ENCODE data around the gene NOS1.

The NOS1 gene

GRCh38 chr12:117359029-117359845 is 2.2 kb downstream of the NOS1 start:
- peak overlapping the region; percentile 19; the same call in 1 of the 2 replicates for H3K9ac ChIP-seq (ENCODE audit: low read depth, low read length)
- no peaks in the 10 kb centered on the region for H3K9me3 ChIP-seq (ENCODE audit: control insufficient read depth, insufficient read depth, low read length)
- H3K4me1 ChIP-seq (ENCODE audit: insufficient read depth, low read length), result 0 out of 2 replicates have a peak, but pooled peaks cover 4% of the 10 kb centered on the region
- H3K36me3 ChIP-seq (ENCODE audit: insufficient read depth, low read length), result no peaks in the 10 kb centered on the region

- Histone ChIP-seq H3K36me3 (ENCODE audit: insufficient read depth, low read length) (no peaks in the 10 kb centered on the region), H3K9me3 (ENCODE audit: control insufficient read depth, insufficient read depth, low read length) (no peaks in the 10 kb centered on the region), H3K4me1 (ENCODE audit: insufficient read depth, low read length) (no peaks in the 10 kb centered on the region; the same call in 1 of the 2 replicates), H3K9ac (ENCODE audit: low read depth, low read length) (no peak overlapping the region)
Observed at GRCh38 chr12:117356048-117356447, 5.4 kb downstream of the NOS1 start.

GRCh38 chr12:117352883-117353282 is 8.5 kb downstream of the NOS1 start:
- Histone ChIP-seq H3K36me3 (ENCODE audit: insufficient read depth, low read length) (no peaks in the 10 kb centered on the region), H3K9ac (ENCODE audit: low read depth, low read length) (no peak overlapping the region), H3K9me3 (ENCODE audit: control insufficient read depth, insufficient read depth, low read length) (no peaks in the 10 kb centered on the region), H3K4me1 (ENCODE audit: insufficient read depth, low read length) (no peaks in the 10 kb centered on the region; the same call in 1 of the 2 replicates)

- Histone ChIP-seq H3K9ac (ENCODE audit: low read depth, low read length) (no peak overlapping the region), H3K4me1 (ENCODE audit: insufficient read depth, low read length) (no peaks in the 10 kb centered on the region; the same call in 1 of the 2 replicates), H3K36me3 (ENCODE audit: insufficient read depth, low read length) (no peaks in the 10 kb centered on the region), H3K9me3 (ENCODE audit: control insufficient read depth, insufficient read depth, low read length) (no peaks in the 10 kb centered on the region)
Observed at GRCh38 chr12:117352206-117352605, 9.2 kb downstream of the NOS1 start.

- H3K36me3 ChIP-seq (ENCODE audit: insufficient read depth, low read length), result no peaks in the 10 kb centered on the region
- H3K9ac ChIP-seq (ENCODE audit: low read depth, low read length), result no peak overlapping the region
- no peaks in the 10 kb centered on the region; the same call in 1 of the 2 replicates for H3K4me1 ChIP-seq (ENCODE audit: insufficient read depth, low read length)
- no peaks in the 10 kb centered on the region for H3K9me3 ChIP-seq (ENCODE audit: control insufficient read depth, insufficient read depth, low read length)
Observed at GRCh38 chr12:117350140-117350539, 11.3 kb downstream of the NOS1 start.

- no peaks in the 10 kb centered on the region for H3K36me3 ChIP-seq (ENCODE audit: insufficient read depth, low read length)
- H3K4me1 ChIP-seq (ENCODE audit: insufficient read depth, low read length), result no peaks in the 10 kb centered on the region; the same call in 1 of the 2 replicates
- H3K9ac ChIP-seq (ENCODE audit: low read depth, low read length), result no peak overlapping the region
- no peaks in the 10 kb centered on the region for H3K9me3 ChIP-seq (ENCODE audit: control insufficient read depth, insufficient read depth, low read length)
Observed at GRCh38 chr12:117347588-117347987, 13.8 kb downstream of the NOS1 start.

- H3K4me1 ChIP-seq (ENCODE audit: insufficient read depth, low read length), result no peaks in the 10 kb centered on the region
- no peak overlapping the region for H3K9ac ChIP-seq (ENCODE audit: low read depth, low read length)
- no peaks in the 10 kb centered on the region for H3K9me3 ChIP-seq (ENCODE audit: control insufficient read depth, insufficient read depth, low read length)
Observed at GRCh38 chr12:117344716-117345115, 16.7 kb downstream of the NOS1 start.

GRCh38 chr12:117343849-117344248 is 17.6 kb downstream of the NOS1 start:
- H3K9me3 ChIP-seq (ENCODE audit: control insufficient read depth, insufficient read depth, low read length), result no peaks in the 10 kb centered on the region

More at GRCh38 chr12:117344716-117345115, 16.7 kb downstream of the NOS1 start:
- H3K36me3 ChIP-seq (ENCODE audit: insufficient read depth, low read length), result no peaks in the 10 kb centered on the region

GRCh38 chr12:117343296-117343695 is 18.1 kb downstream of the NOS1 start:
- H3K4me1 ChIP-seq (ENCODE audit: insufficient read depth, low read length), result peaks cover 8% of the 10 kb centered on the region
- H3K9ac ChIP-seq (ENCODE audit: low read depth, low read length), result no peak overlapping the region
- H3K36me3 ChIP-seq (ENCODE audit: insufficient read depth, low read length), result no peaks in the 10 kb centered on the region

More at GRCh38 chr12:117343849-117344248, 17.6 kb downstream of the NOS1 start:
- Histone ChIP-seq H3K4me1 (ENCODE audit: insufficient read depth, low read length) (peaks cover 5% of the 10 kb centered on the region), H3K9ac (ENCODE audit: low read depth, low read length) (no peak overlapping the region), H3K36me3 (ENCODE audit: insufficient read depth, low read length) (no peaks in the 10 kb centered on the region)

GRCh38 chr12:117342682-117343081 is 18.7 kb downstream of the NOS1 start:
- H3K36me3 ChIP-seq (ENCODE audit: insufficient read depth, low read length), result no peaks in the 10 kb centered on the region
- peaks cover 8% of the 10 kb centered on the region for H3K4me1 ChIP-seq (ENCODE audit: insufficient read depth, low read length)
- H3K9me3 ChIP-seq (ENCODE audit: control insufficient read depth, insufficient read depth, low read length), result no peaks in the 10 kb centered on the region
- no peak overlapping the region for H3K9ac ChIP-seq (ENCODE audit: low read depth, low read length)

More at GRCh38 chr12:117343296-117343695, 18.1 kb downstream of the NOS1 start:
- H3K9me3 ChIP-seq (ENCODE audit: control insufficient read depth, insufficient read depth, low read length), result no peaks in the 10 kb centered on the region

GRCh38 chr12:117342247-117342646 is 19.2 kb downstream of the NOS1 start:
- peaks cover 8% of the 10 kb centered on the region for H3K4me1 ChIP-seq (ENCODE audit: insufficient read depth, low read length)
- no peaks in the 10 kb centered on the region for H3K36me3 ChIP-seq (ENCODE audit: insufficient read depth, low read length)
- H3K9ac ChIP-seq (ENCODE audit: low read depth, low read length), result no peak overlapping the region
- no peaks in the 10 kb centered on the region for H3K9me3 ChIP-seq (ENCODE audit: control insufficient read depth, insufficient read depth, low read length)

- Histone ChIP-seq H3K36me3 (ENCODE audit: insufficient read depth, low read length) (no peaks in the 10 kb centered on the region), H3K9ac (ENCODE audit: low read depth, low read length) (no peak overlapping the region), H3K4me1 (ENCODE audit: insufficient read depth, low read length) (peaks cover 8% of the 10 kb centered on the region), H3K9me3 (ENCODE audit: control insufficient read depth, insufficient read depth, low read length) (no peaks in the 10 kb centered on the region)
Observed at GRCh38 chr12:117339104-117339503, 22.3 kb downstream of the NOS1 start.

- Histone ChIP-seq H3K9ac (ENCODE audit: low read depth, low read length) (no peak overlapping the region), H3K36me3 (ENCODE audit: insufficient read depth, low read length) (no peaks in the 10 kb centered on the region), H3K9me3 (ENCODE audit: control insufficient read depth, insufficient read depth, low read length) (no peaks in the 10 kb centered on the region), H3K4me1 (ENCODE audit: insufficient read depth, low read length) (peaks cover 8% of the 10 kb centered on the region)
Observed at GRCh38 chr12:117334855-117335587, 26.4 kb downstream of the NOS1 start.

- Histone ChIP-seq H3K9ac (ENCODE audit: low read depth, low read length) (no peak overlapping the region), H3K9me3 (ENCODE audit: control insufficient read depth, insufficient read depth, low read length) (no peaks in the 10 kb centered on the region), H3K4me1 (ENCODE audit: insufficient read depth, low read length) (peaks cover 5% of the 10 kb centered on the region), H3K36me3 (ENCODE audit: insufficient read depth, low read length) (no peaks in the 10 kb centered on the region)
Observed at GRCh38 chr12:117334051-117334450, 27.4 kb downstream of the NOS1 start.

Data from ES-I3 (cell line).